Mucosa of descending colon (tissue), 3 donors: ENCODE results near the gene PACSIN1. TPM values are rescaled to one million over a fixed set of nuclear protein-coding genes. Genes with fewer than 3 reads are reported as not detected.

Experiments
- ATAC-seq: fragments of 200-7000 bp; cut with Tn5 transposase; one replicate; pipeline ENCODE4 v1.9.1; 2020; ENCODE audit warnings: mild to moderate bottlenecking, moderate library complexity
- DNase-seq, 3 donors: peaks; one replicate each; pipeline ENCODE4 v3.0.0-alpha.2; 2020
- H3K36me3 ChIP-seq: fragments of 200-600 bp; one replicate; pipeline ENCODE4 v1.8.0; 2021; ENCODE audit warnings: low read depth, mild to moderate bottlenecking
- H3K4me1 ChIP-seq: fragments of 200-600 bp; one replicate; pipeline ENCODE4 v1.8.0; 2021; ENCODE audit warnings: low read depth, mild to moderate bottlenecking
- H3K4me3 ChIP-seq: fragments of 200-600 bp; one replicate; pipeline ENCODE4 v1.8.0; 2021; ENCODE audit warnings: mild to moderate bottlenecking
- H3K9me3 ChIP-seq: fragments of 200-600 bp; one replicate; pipeline ENCODE4 v1.8.0; 2021; ENCODE audit warnings: mild to moderate bottlenecking
- CTCF ChIP-seq: fragments of 200-600 bp; IDR thresholded peaks from one replicate; pipeline ENCODE4 v1.8.0; 2022; ENCODE audit warnings: antibody characterized with exemption, mild to moderate bottlenecking
- intact Hi-C, 2 donors: fragments of 100-400 bp; cut with DNase I in 1 of 2; cut with micrococcal nuclease in 1 of 2; formaldehyde crosslinking; loops; one replicate each; pipeline versions ENCODE4 v1.11.0 to v1.11.1; 2022; cut with DNase I, micrococcal nuclease
- total RNA-seq, 3 donors: library from RNA; stranded (reverse); fragmentation: NEBNext Ultra II Directional in 2 of 3; extraction: Animal tissue kit (Norgen Biotek cat#: 25700) in 2 of 3; gene quantifications; one replicate each; pipeline versions ENCODE4 v1.2.1 to v1.2.4, GENCODE V29; 2021 to 2023
- donor health status: DM: no; HTN: no; CAD: no; lungs with moderate emphysema.
- donor health status: DM: no; HTN: no; CAD: no.
- donor health status: DM: no; HTN: yes; CAD: no.

Gene PACSIN1
- total RNA-seq, 3 donors from 2014 or later = 0.41 to 1.9 (median 0.67) TPM

- DNase-seq (no peak), ATAC-seq (no peak)
- TF ChIP-seq CTCF = no peak
- H3K9me3 ChIP-seq = no peaks in the 10 kb centered on the region
- H3K4me3 ChIP-seq = no peak overlapping the region
- no peaks in the 10 kb centered on the region for H3K36me3 ChIP-seq
- peaks cover 38% of the 10 kb centered on the region for H3K4me1 ChIP-seq
- intact Hi-C loops = no loop called here
Measured at GRCh38 chr6:34549026-34549803, 83.3 kb downstream of the PACSIN1 start.

GRCh38 chr6:34549804-34550202 is 83.9 kb downstream of the PACSIN1 start:
- Histone ChIP-seq H3K4me1 (peaks cover 38% of the 10 kb centered on the region), H3K9me3 (no peaks in the 10 kb centered on the region), H3K4me3 (no peak overlapping the region), H3K36me3 (no peaks in the 10 kb centered on the region)
- intact Hi-C loops = no loop called here
- TF ChIP-seq CTCF = no peak
- no peak for ATAC-seq
- DNase-seq = no peak

- intact Hi-C loops = no loop called here
Measured at GRCh38 chr6:34551720-34552119, 85.8 kb downstream of the PACSIN1 start.

GRCh38 chr6:34552620-34553019 is 86.7 kb downstream of the PACSIN1 start:
- Histone ChIP-seq H3K4me3 (no peak overlapping the region), H3K36me3 (no peaks in the 10 kb centered on the region), H3K4me1 (peaks cover 26% of the 10 kb centered on the region), H3K9me3 (no peaks in the 10 kb centered on the region)
- intact Hi-C loops = no loop called here
- no peak for ATAC-seq
- DNase-seq = no peak
- no peak for TF ChIP-seq CTCF

More at GRCh38 chr6:34551720-34552119, 85.8 kb downstream of the PACSIN1 start:
- DNase-seq = no peak
- Histone ChIP-seq H3K4me1 (peaks cover 31% of the 10 kb centered on the region), H3K36me3 (no peaks in the 10 kb centered on the region), H3K9me3 (no peaks in the 10 kb centered on the region), H3K4me3 (no peak overlapping the region)
- no peak for TF ChIP-seq CTCF
- ATAC-seq = no peak

- DNase-seq (no peak), ATAC-seq (no peak)
- H3K4me1 ChIP-seq = peaks cover 24% of the 10 kb centered on the region
- H3K36me3 ChIP-seq = no peaks in the 10 kb centered on the region
- no peak overlapping the region for H3K4me3 ChIP-seq
- no peak for TF ChIP-seq CTCF
- intact Hi-C loops = no loop called here
- peaks cover under 1% of the 10 kb centered on the region for H3K9me3 ChIP-seq
Measured at GRCh38 chr6:34553146-34553545, 87.3 kb downstream of the PACSIN1 start.
